H1 (cell line): ENCODE results near the gene ARHGAP24.

Source experiments
- BACH1 ChIP-seq: IDR thresholded peaks from 2 replicates; pipeline ENCODE4 v1.6.1; 2012; ENCODE audit warnings: low read length, improper control_type of control experiment
- EZH2 ChIP-seq: fragments of 200-600 bp; sonication (generic); IDR thresholded peaks from 2 replicates; pipeline ENCODE4 v1.7.1; 2012; ENCODE audit warnings: low read depth, mild to moderate bottlenecking, moderate library complexity, low read length, inconsistent platforms; ENCODE audit not compliant: severe bottlenecking
- JUND ChIP-seq: IDR thresholded peaks from 2 replicates; pipeline ENCODE4 v1.6.1; 2011; ENCODE audit warnings: mild to moderate bottlenecking, improper control_type of control experiment, low read length
- POLR2A ChIP-seq, 2 experiments: IDR thresholded peaks; 1 replicate in 1 of 2; 2 replicates in 1 of 2; pipeline ENCODE4 v1.6.1; 2011; ENCODE audit warnings: low read depth in 2 of 2, low read length in 2 of 2, mild to moderate bottlenecking in 2 of 2; ENCODE audit errors: control extremely low read depth in 1 of 2
- POLR2AphosphoS5 ChIP-seq: IDR thresholded peaks from 2 replicates; pipeline ENCODE4 v1.6.1; 2011; ENCODE audit warnings: low read depth, low read length
- SIN3A ChIP-seq, 2 experiments: IDR thresholded peaks in 1 of 2; conservative IDR thresholded peaks in 1 of 2; 2 replicates each; pipeline ENCODE4 v1.6.1; 2011 to 2012; ENCODE audit warnings: low read length in 2 of 2, improper control_type of control experiment in 1 of 2, low read depth in 1 of 2, mild to moderate bottlenecking in 1 of 2
- SP1 ChIP-seq: IDR thresholded peaks from 2 replicates; pipeline ENCODE4 v1.6.1; 2011; ENCODE audit warnings: low read depth, low read length
- SUZ12 ChIP-seq: fragments of 200-600 bp; sonication (generic); IDR thresholded peaks from 2 replicates; pipeline ENCODE4 v1.6.1; 2012; ENCODE audit warnings: mild to moderate bottlenecking, inconsistent platforms, low read length, moderate library complexity, mixed read lengths
- TBP ChIP-seq: IDR thresholded peaks from 2 replicates; pipeline ENCODE4 v1.6.1; 2011; ENCODE audit warnings: low read depth, low read length, improper control_type of control experiment
- TCF12 ChIP-seq: IDR thresholded peaks from 2 replicates; pipeline ENCODE4 v1.6.1; 2011; ENCODE audit warnings: low read depth, mild to moderate bottlenecking, low read length
- YY1 ChIP-seq: IDR thresholded peaks from 2 replicates; pipeline ENCODE4 v1.6.1; 2011; ENCODE audit warnings: low read depth, mild to moderate bottlenecking, low read length
- ZNF274 ChIP-seq: IDR thresholded peaks from 2 replicates; pipeline ENCODE4 v1.7.0; 2012; ENCODE audit warnings: low read length, borderline replicate concordance; ENCODE audit errors: extremely low read depth
- TF ChIP-seq, protein P1 (sequence below), 3 experiments: IDR thresholded peaks; 1 replicate in 2 of 3; 2 replicates in 1 of 3; pipeline versions ENCODE4 v1.5.1 to v1.6.1; 2011; ENCODE audit warnings: low read length in 3 of 3, mild to moderate bottlenecking in 3 of 3, inconsistent platforms in 2 of 3, low read depth in 1 of 3, moderate library complexity in 1 of 3; ENCODE audit not compliant: insufficient read depth in 1 of 3; ENCODE audit errors: control extremely low read depth in 1 of 3

GRCh38 chr4:86014599-86014998 lies 539.6 kb downstream of the ARHGAP24 start:
- TF ChIP-seq POLR2A (IDR thresholded peaks at IDR 0.05; ENCODE audit: control extremely low read depth in 1 of 2, low read depth in 2 of 2, low read length in 2 of 2) (no peak), JUND (no peak), SIN3A (conservative IDR thresholded peaks at IDR 0.05 in 1 of 2, IDR thresholded peaks at IDR 0.05 in 1 of 2; ENCODE audit: low read depth in 1 of 2, low read length in 2 of 2) (no peak), SP1 (no peak), TCF12 (no peak), BACH1 (no peak), ZNF274 (no peak), YY1 (no peak), SUZ12 (no peak), POLR2AphosphoS5 (no peak), EZH2 (no peak), TBP (no peak)
- TF ChIP-seq, protein P1, sequence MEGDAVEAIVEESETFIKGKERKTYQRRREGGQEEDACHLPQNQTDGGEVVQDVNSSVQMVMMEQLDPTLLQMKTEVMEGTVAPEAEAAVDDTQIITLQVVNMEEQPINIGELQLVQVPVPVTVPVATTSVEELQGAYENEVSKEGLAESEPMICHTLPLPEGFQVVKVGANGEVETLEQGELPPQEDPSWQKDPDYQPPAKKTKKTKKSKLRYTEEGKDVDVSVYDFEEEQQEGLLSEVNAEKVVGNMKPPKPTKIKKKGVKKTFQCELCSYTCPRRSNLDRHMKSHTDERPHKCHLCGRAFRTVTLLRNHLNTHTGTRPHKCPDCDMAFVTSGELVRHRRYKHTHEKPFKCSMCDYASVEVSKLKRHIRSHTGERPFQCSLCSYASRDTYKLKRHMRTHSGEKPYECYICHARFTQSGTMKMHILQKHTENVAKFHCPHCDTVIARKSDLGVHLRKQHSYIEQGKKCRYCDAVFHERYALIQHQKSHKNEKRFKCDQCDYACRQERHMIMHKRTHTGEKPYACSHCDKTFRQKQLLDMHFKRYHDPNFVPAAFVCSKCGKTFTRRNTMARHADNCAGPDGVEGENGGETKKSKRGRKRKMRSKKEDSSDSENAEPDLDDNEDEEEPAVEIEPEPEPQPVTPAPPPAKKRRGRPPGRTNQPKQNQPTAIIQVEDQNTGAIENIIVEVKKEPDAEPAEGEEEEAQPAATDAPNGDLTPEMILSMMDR (IDR thresholded peaks at IDR 0.05; ENCODE audit: control extremely low read depth in 1 of 3, insufficient read depth in 1 of 3, low read depth in 1 of 3, low read length in 3 of 3), result no peak
